Calu3 (cell line): ENCODE data around the gene CLCN1. TPM values are rescaled to one million over a fixed set of nuclear protein-coding genes. Genes with fewer than 3 reads are reported as not detected.

ENCODE experiments used
- BruUV-seq: library from RNA; stranded (reverse); fragments of 400-500 nt; replicated peaks from 2 replicates; lab custom pipeline; 2021; lab: Mats Ljungman, UMichigan
- CTCF ChIA-PET: fragments of 300-600 bp; sonication (Branson Sonifier 250); formaldehyde crosslinking; loops from one replicate; lab custom pipeline; 2022; ENCODE audit warnings: antibody characterized with exemption; lab: Charles Lee
- DNase-seq: peaks from one replicate; pipeline ENCODE4 v3.0.0; 2022
- H3K27ac Mint-ChIP-seq: one replicate; pipeline ENCODE4 v1.8.0; 2022; ENCODE audit warnings: mixed read lengths; ENCODE audit not compliant: unreplicated experiment
- H3K27me3 Mint-ChIP-seq: one replicate; pipeline ENCODE4 v1.8.0; 2022; ENCODE audit warnings: mixed read lengths; ENCODE audit not compliant: unreplicated experiment
- H3K36me3 Mint-ChIP-seq: one replicate; pipeline ENCODE4 v1.8.0; 2022; ENCODE audit warnings: mild to moderate bottlenecking, moderate library complexity, mixed read lengths; ENCODE audit not compliant: insufficient read depth, unreplicated experiment
- H3K4me1 Mint-ChIP-seq: one replicate; pipeline ENCODE4 v1.8.0; 2022; ENCODE audit warnings: mild to moderate bottlenecking, low read depth, mixed read lengths; ENCODE audit not compliant: unreplicated experiment
- H3K4me3 Mint-ChIP-seq: one replicate; pipeline ENCODE4 v1.8.0; 2022; ENCODE audit warnings: mild to moderate bottlenecking, low read depth, moderate library complexity, mixed read lengths; ENCODE audit not compliant: unreplicated experiment
- H3K9me3 Mint-ChIP-seq: one replicate; pipeline ENCODE4 v1.8.0; 2022; ENCODE audit warnings: low read depth, mixed read lengths; ENCODE audit not compliant: unreplicated experiment
- CTCF ChIP-seq: fragments of 200-600 bp; IDR thresholded peaks from one replicate; pipeline ENCODE4 v1.8.0; 2022; ENCODE audit warnings: antibody characterized with exemption; ENCODE audit not compliant: unreplicated experiment
- intact Hi-C: fragments of 100-400 bp; cut with micrococcal nuclease; formaldehyde crosslinking; loops from one replicate; pipeline ENCODE4 v1.10.0; 2022; ENCODE audit not compliant: unreplicated experiment
- total RNA-seq: library from RNA; stranded (reverse); gene quantifications from 2 replicates; pipeline ENCODE4 v1.2.3, GENCODE V29; 2022

Gene CLCN1
- total RNA-seq, 1 experiment from 2014 or later = 0.61 TPM

- Mint-ChIP-seq H3K4me1 (peaks cover 48% of the 10 kb centered on the region), H3K27ac (no peak overlapping the region), H3K4me3 (no peak overlapping the region), H3K9me3 (no peaks in the 10 kb centered on the region), H3K36me3 (no peaks in the 10 kb centered on the region), H3K27me3 (no peaks in the 10 kb centered on the region)
- TF ChIP-seq CTCF = no peak
- CTCF ChIA-PET = no interaction called here
- DNase-seq = no peak
- BruUV-seq = no TSS peak
- intact Hi-C loops = loop anchor here (2.0 to 5.0 kb wide), 3 partner anchors 52 to 96 kb away; partner anchors contain the start of gene EPHA1
Measured at GRCh38 chr7:143320620-143321019, 4.7 kb downstream of the CLCN1 start.

GRCh38 chr7:143321242-143321641 lies 5.3 kb downstream of the CLCN1 start:
- peaks cover 48% of the 10 kb centered on the region for H3K4me1 Mint-ChIP-seq
- no peak overlapping the region for H3K4me3 Mint-ChIP-seq
- no TSS peak for BruUV-seq
- no peaks in the 10 kb centered on the region for H3K27me3 Mint-ChIP-seq
- CTCF ChIA-PET = interaction anchor here (0.7 to 1.5 kb wide), 5 partner anchors 10 to 122 kb away, joined by 3 to 6 read pairs (median 4); partner anchors contain the start of genes EPHA1 and TAS2R60
- no peak overlapping the region for H3K27ac Mint-ChIP-seq
- no peak for TF ChIP-seq CTCF
- no peaks in the 10 kb centered on the region for H3K9me3 Mint-ChIP-seq
- DNase-seq = no peak
- H3K36me3 Mint-ChIP-seq = no peaks in the 10 kb centered on the region
- intact Hi-C loops = loop anchor here (2.0 to 5.0 kb wide), 3 partner anchors 51 to 96 kb away; partner anchors contain the start of gene EPHA1

- Mint-ChIP-seq H3K4me1 (peaks cover 45% of the 10 kb centered on the region), H3K4me3 (no peak overlapping the region), H3K27ac (no peak overlapping the region), H3K9me3 (no peaks in the 10 kb centered on the region), H3K27me3 (no peaks in the 10 kb centered on the region), H3K36me3 (no peaks in the 10 kb centered on the region)
- CTCF ChIA-PET = interaction anchor here (0.5 to 1.5 kb wide), 7 partner anchors 9 to 122 kb away, joined by 3 to 6 read pairs (median 4); partner anchors contain the start of genes EPHA1 and TAS2R60
- intact Hi-C loops = loop anchor here (2.0 to 5.0 kb wide), 3 partner anchors 51 to 95 kb away; partner anchors contain the start of gene EPHA1
- TF ChIP-seq CTCF = peak; percentile 52
- BruUV-seq = no TSS peak
- DNase-seq = peak; percentile 70
Measured at GRCh38 chr7:143321734-143322133, 5.8 kb downstream of the CLCN1 start.

- Mint-ChIP-seq H3K4me3 (no peak overlapping the region), H3K27me3 (no peaks in the 10 kb centered on the region), H3K27ac (no peak overlapping the region), H3K4me1 (peaks cover 39% of the 10 kb centered on the region), H3K36me3 (no peaks in the 10 kb centered on the region), H3K9me3 (no peaks in the 10 kb centered on the region)
- BruUV-seq = no TSS peak
- TF ChIP-seq CTCF = no peak
- intact Hi-C loops = loop anchor here (5.0 kb wide), 1 partner anchor 49 kb away; no protein-coding TSS in a partner anchor
- CTCF ChIA-PET = interaction anchor here (1.5 kb wide), 1 partner anchor 8 kb away, joined by 6 read pairs; no protein-coding TSS in a partner anchor
- no peak for DNase-seq
Measured at GRCh38 chr7:143322760-143323633, 7.1 kb downstream of the CLCN1 start.
